NCI-H1105 (cell line): Measurements from ENCODE around the gene CTNND1.
A peak's percentile ranks its signal among the peaks of the same experiment; 100 is the strongest.

Source experiments
- DNase-seq: peaks from one replicate; lab custom pipeline; 2025; lab: John Stamatoyannopoulos, UW

The CTNND1 gene

GRCh38 chr11:57764021-57764420 lies 2.4 kb downstream of the CTNND1 start:
- DNase-seq, result no peak

- no peak for DNase-seq
These were observed 3.0 kb downstream of the CTNND1 start for GRCh38 chr11:57764566-57764965.

GRCh38 chr11:57764972-57765371 lies 3.4 kb downstream of the CTNND1 start:
- DNase-seq, result no peak

GRCh38 chr11:57770793-57771192 lies 9.2 kb downstream of the CTNND1 start:
- DNase-seq, result no peak

GRCh38 chr11:57771365-57771764 lies 9.8 kb downstream of the CTNND1 start:
- DNase-seq, result no peak

GRCh38 chr11:57772562-57772961 lies 11.0 kb downstream of the CTNND1 start:
- no peak for DNase-seq

- no peak for DNase-seq
These were observed 11.5 kb downstream of the CTNND1 start for GRCh38 chr11:57773026-57773598.

- DNase-seq, result no peak
These were observed 13.9 kb downstream of the CTNND1 start for GRCh38 chr11:57775491-57775890.

GRCh38 chr11:57776031-57776521 lies 14.5 kb downstream of the CTNND1 start:
- no peak for DNase-seq

- DNase-seq, result no peak
These were observed 15.1 kb downstream of the CTNND1 start for GRCh38 chr11:57776577-57777210.

GRCh38 chr11:57777969-57778317 lies 16.3 kb downstream of the CTNND1 start:
- DNase-seq, result no peak

- peak; percentile 29 for DNase-seq
These were observed 16.9 kb downstream of the CTNND1 start for GRCh38 chr11:57778318-57779037.

- DNase-seq, result no peak
These were observed 17.7 kb downstream of the CTNND1 start for GRCh38 chr11:57779276-57779675.

- DNase-seq, result no peak
These were observed 19.9 kb downstream of the CTNND1 start for GRCh38 chr11:57781529-57781943.

GRCh38 chr11:57785072-57785471 lies 23.5 kb downstream of the CTNND1 start:
- DNase-seq, result no peak

GRCh38 chr11:57786436-57786835 lies 24.8 kb downstream of the CTNND1 start:
- DNase-seq, result no peak

GRCh38 chr11:57787006-57787604 lies 25.5 kb downstream of the CTNND1 start:
- no peak for DNase-seq

- DNase-seq, result no peak
These were observed 26.5 kb downstream of the CTNND1 start for GRCh38 chr11:57787920-57788702.

GRCh38 chr11:57788703-57789088 lies 27.1 kb downstream of the CTNND1 start:
- no peak for DNase-seq

- no peak for DNase-seq
These were observed 29.9 kb downstream of the CTNND1 start for GRCh38 chr11:57791321-57792059.

- no peak for DNase-seq
These were observed 30.5 kb downstream of the CTNND1 start for GRCh38 chr11:57792060-57792541.
